ENCODE results near the gene SIPA1L3. TPM values are rescaled to one million over a fixed set of nuclear protein-coding genes. Genes with fewer than 3 reads are reported as not detected.

The SIPA1L3 gene
- total and polyA plus RNA-seq, 9 of the 15 experiments (the other 6 are each of a cell fraction or from before 2014, with no cell fraction given), result 0.01 to 6.1 (median 2.5) TPM

- no peak for TF ChIP-seq NELFE (IDR thresholded peaks at IDR 0.05; ENCODE audit: insufficient read depth, insufficient read length)
- TF ChIP-seq ZNF695 (CRISPR knock-in tag; IDR thresholded peaks at IDR 0.05), result no peak
- TF ChIP-seq, protein P1, sequence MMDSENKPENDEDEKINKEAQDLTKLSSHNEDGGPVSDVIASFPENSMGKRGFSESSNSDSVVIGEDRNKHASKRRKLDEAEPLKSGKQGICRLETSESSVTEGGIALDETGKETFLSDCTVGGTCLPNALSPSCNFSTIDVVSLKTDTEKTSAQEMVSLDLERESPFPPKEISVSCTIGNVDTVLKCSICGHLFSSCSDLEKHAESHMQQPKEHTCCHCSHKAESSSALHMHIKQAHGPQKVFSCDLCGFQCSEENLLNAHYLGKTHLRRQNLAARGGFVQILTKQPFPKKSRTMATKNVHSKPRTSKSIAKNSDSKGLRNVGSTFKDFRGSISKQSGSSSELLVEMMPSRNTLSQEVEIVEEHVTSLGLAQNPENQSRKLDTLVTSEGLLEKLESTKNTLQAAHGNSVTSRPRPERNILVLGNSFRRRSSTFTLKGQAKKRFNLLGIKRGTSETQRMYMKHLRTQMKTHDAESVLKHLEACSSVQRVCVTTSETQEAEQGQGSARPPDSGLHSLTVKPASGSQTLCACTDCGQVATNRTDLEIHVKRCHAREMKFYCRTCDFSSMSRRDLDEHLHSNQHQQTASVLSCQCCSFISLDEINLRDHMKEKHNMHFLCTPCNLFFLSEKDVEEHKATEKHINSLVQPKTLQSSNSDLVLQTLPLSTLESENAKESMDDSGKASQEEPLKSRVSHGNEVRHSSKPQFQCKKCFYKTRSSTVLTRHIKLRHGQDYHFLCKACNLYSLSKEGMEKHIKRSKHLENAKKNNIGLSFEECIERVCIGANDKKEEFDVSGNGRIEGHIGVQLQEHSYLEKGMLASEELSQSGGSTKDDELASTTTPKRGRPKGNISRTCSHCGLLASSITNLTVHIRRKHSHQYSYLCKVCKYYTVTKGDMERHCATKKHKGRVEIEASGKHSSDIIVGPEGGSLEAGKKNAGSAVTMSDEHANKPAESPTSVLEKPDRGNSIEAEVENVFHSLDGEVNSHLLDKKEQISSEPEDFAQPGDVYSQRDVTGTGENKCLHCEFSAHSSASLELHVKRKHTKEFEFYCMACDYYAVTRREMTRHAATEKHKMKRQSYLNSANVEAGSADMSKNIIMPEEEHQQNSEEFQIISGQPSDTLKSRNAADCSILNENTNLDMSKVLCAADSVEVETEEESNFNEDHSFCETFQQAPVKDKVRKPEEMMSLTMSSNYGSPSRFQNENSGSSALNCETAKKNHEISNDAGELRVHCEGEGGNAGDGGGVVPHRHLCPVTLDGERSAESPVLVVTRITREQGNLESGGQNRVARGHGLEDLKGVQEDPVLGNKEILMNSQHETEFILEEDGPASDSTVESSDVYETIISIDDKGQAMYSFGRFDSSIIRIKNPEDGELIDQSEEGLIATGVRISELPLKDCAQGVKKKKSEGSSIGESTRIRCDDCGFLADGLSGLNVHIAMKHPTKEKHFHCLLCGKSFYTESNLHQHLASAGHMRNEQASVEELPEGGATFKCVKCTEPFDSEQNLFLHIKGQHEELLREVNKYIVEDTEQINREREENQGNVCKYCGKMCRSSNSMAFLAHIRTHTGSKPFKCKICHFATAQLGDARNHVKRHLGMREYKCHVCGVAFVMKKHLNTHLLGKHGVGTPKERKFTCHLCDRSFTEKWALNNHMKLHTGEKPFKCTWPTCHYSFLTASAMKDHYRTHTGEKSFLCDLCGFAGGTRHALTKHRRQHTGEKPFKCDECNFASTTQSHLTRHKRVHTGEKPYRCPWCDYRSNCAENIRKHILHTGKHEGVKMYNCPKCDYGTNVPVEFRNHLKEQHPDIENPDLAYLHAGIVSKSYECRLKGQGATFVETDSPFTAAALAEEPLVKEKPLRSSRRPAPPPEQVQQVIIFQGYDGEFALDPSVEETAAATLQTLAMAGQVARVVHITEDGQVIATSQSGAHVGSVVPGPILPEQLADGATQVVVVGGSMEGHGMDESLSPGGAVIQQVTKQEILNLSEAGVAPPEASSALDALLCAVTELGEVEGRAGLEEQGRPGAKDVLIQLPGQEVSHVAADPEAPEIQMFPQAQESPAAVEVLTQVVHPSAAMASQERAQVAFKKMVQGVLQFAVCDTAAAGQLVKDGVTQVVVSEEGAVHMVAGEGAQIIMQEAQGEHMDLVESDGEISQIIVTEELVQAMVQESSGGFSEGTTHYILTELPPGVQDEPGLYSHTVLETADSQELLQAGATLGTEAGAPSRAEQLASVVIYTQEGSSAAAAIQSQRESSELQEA (IDR thresholded peaks at IDR 0.05; ENCODE audit: low read depth), result no peak
- no peak for TF ChIP-seq SRSF9 (IDR thresholded peaks at IDR 0.05; ENCODE audit: borderline replicate concordance, low read depth, low read length)
- TF ChIP-seq CBX2 (IDR thresholded peaks at IDR 0.05; ENCODE audit: insufficient read depth, low read length, poor library complexity, severe bottlenecking), result no peak
- peak; percentile 86; the same call in 1 of the 2 replicates for TF ChIP-seq CC2D1A (IDR thresholded peaks at IDR 0.05)
- no peak for TF ChIP-seq ZNF780A (CRISPR knock-in tag; IDR thresholded peaks at IDR 0.05)
- TF ChIP-seq, protein P2, sequence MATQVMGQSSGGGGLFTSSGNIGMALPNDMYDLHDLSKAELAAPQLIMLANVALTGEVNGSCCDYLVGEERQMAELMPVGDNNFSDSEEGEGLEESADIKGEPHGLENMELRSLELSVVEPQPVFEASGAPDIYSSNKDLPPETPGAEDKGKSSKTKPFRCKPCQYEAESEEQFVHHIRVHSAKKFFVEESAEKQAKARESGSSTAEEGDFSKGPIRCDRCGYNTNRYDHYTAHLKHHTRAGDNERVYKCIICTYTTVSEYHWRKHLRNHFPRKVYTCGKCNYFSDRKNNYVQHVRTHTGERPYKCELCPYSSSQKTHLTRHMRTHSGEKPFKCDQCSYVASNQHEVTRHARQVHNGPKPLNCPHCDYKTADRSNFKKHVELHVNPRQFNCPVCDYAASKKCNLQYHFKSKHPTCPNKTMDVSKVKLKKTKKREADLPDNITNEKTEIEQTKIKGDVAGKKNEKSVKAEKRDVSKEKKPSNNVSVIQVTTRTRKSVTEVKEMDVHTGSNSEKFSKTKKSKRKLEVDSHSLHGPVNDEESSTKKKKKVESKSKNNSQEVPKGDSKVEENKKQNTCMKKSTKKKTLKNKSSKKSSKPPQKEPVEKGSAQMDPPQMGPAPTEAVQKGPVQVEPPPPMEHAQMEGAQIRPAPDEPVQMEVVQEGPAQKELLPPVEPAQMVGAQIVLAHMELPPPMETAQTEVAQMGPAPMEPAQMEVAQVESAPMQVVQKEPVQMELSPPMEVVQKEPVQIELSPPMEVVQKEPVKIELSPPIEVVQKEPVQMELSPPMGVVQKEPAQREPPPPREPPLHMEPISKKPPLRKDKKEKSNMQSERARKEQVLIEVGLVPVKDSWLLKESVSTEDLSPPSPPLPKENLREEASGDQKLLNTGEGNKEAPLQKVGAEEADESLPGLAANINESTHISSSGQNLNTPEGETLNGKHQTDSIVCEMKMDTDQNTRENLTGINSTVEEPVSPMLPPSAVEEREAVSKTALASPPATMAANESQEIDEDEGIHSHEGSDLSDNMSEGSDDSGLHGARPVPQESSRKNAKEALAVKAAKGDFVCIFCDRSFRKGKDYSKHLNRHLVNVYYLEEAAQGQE (IDR thresholded peaks at IDR 0.05; ENCODE audit: borderline replicate concordance), result peak; percentile 73
- TF ChIP-seq, protein P2 (CRISPR knock-in tag; IDR thresholded peaks at IDR 0.05; ENCODE audit: low read depth), result no peak
- TF ChIP-seq JUND (IDR thresholded peaks at IDR 0.05; ENCODE audit: borderline replicate concordance, low read depth, low read length), result peak; percentile 29; the same call in 1 of the 2 replicates
- peak; percentile 68; the same call in 1 of the 3 replicates for TF ChIP-seq JUND (tag; IDR thresholded peaks at IDR 0.05; ENCODE audit: borderline replicate concordance, low read depth, low read length)
- TF ChIP-seq TRIM28 (IDR thresholded peaks at IDR 0.05), result no peak; the same call in 1 of the 2 replicates
These were observed 215.5 kb downstream of the SIPA1L3 start (continued) for GRCh38 chr19:38122402-38123093.

All from K562 (cell line).